GM21576 (cell line): ENCODE measurements around the gene FSTL4.
"Not testable (repeated sequence)": the region's sequence is repeated elsewhere in the genome, so short reads cannot be mapped to it uniquely, and the experiment has no call there.

Experiments
- ATAC-seq: cut with Tn5 transposase; IDR thresholded peaks from one replicate; pipeline ENCODE4 v1.9.1; 2021; ENCODE audit warnings: mild to moderate bottlenecking, moderate library complexity; ENCODE audit not compliant: unreplicated experiment

Gene FSTL4

DNA sequence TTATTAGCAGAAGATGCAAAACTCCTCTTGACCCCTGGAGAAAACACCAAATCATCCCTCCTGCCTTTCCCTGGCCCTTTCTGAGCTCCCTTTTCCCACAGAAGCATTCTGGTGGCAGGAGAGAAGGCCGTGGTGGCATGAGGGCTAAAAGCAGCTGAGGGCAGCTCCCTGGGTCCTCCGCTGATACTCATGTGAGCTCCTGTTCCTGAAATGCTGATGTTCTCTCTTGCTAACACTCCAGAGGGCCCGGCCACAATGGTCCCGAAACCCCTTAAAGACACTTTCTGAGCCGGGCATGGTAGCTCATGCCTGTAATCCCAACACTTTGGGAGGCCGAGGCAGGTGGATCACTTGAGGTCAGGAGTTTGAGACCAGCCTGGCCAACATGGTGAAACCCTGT lies 377.4 kb downstream of the FSTL4 start:
- no peak for ATAC-seq

- ATAC-seq: no peak
Measured at GRCh38 chr5:133234273-133234672, 378.1 kb downstream of the FSTL4 start.

GRCh38 chr5:133233616-133234015 lies 378.7 kb downstream of the FSTL4 start:
- ATAC-seq: no peak

GRCh38 chr5:133232911-133233310 lies 379.4 kb downstream of the FSTL4 start:
- no peak for ATAC-seq

DNA sequence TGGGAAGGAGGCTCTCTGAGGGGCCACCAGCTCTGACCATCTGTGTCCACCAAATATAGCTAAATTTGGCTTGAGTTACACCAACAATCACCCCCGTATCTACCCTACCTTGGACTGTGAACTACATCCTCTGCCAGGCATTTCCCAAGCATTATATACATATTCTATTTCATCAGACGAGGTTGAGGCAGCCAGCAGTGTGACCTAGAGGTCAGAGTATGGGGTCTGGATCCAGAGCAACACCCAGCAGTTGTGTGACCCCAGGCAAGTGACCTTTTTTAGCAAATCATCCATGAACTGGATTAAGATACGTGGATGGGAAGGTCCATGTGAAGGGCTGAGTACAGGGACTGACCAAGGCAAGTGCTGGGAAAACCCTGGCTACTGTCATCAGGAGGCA lies 379.9 kb downstream of the FSTL4 start:
- ATAC-seq: no peak

- no peak for ATAC-seq
Measured at GRCh38 chr5:133232011-133232410, 380.3 kb downstream of the FSTL4 start.

DNA sequence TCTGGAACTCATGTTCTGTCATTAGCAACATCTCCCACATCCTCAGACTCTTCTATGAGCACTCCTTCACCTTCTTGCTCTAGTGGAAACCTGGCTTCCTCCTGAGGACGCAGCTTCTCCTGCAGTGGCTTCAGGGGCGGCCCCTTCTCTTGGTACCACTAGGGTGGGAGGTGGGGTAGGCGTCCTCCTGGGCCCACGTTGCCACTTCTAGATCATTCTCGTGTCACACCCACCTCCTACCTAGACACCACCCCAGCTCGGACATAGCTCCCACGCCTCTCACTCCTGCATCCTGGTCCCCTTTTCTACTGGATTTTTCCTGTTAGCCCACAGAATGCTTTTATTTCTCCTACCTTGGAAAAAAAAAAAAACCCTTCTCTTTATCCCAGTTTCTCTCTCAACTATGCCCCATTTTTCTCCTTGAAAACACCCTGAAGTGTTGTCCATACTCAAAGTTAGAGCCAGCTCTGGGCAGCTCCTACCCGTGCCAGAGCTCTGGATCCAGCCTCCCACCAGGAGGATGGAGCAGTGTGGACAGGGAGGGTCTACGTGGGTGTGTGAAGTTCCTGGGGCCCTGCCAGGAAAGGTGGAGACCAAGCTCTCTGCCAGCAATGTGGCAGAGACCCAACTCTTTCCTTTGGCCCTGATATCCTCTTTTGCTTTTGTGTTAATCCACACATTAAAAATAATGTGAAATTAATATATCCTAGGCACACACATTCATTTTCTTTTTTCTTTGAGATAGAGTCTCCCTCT lies 381.3 kb downstream of the FSTL4 start:
- ATAC-seq: no peak

DNA sequence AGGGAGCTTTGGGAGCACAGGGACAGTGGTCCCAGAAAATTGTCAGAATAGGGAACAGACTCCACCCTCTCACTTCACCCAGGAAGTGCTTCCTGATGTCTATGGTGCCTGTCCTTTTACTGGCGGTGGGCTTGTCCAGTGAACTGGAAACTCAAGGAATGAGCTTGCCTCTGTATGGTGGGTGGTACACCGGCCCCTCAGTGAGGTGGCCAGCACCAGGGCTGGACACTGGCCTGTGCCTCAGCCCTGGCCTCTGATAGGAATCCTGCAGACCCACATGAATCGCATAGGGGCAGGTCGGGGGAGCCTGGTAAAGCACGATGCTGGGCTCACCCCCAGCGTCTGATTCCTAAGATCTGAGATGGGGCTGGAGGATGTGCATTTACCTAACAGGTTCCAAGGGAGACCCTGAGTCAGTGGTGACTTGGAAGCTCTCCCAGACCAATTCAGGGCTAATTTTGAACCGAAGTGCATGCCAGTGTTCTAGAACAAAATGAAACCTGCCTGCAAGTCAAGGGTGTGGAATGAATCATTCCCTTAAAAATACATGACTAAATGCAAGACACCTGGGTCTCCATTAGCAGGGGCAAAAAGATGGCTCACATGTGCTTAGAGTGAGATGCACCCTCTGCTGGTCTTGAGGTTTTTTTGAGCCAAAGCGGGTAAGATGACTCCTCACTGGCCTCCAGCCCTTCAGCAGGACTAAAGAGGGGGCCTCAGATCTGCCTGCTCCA lies 382.2 kb downstream of the FSTL4 start:
- no peak for ATAC-seq

- ATAC-seq: no peak
Measured at GRCh38 chr5:133228316-133228715, 384.0 kb downstream of the FSTL4 start.

GRCh38 chr5:133227897-133228296 lies 384.4 kb downstream of the FSTL4 start:
- ATAC-seq: no peak

DNA sequence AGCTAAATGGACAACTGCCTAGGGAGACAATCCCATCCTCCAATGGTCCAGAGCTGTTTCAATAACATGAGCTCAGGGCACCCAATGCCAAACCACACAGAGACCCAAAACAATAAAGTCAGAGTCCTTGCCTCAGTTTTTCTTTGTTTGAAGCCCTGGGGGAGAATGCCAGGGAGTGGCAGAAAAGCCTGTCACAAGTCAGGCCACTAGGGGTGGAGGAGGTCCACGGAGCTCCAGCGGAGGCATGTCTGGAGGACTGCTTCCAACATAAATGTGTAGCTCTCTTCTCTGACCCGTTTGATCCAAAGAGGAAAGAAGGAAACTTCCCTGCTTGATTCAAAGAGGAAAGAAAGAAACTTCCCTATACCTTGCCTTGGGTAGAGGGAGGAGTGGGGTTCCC lies 385.3 kb downstream of the FSTL4 start:
- no peak for ATAC-seq

DNA sequence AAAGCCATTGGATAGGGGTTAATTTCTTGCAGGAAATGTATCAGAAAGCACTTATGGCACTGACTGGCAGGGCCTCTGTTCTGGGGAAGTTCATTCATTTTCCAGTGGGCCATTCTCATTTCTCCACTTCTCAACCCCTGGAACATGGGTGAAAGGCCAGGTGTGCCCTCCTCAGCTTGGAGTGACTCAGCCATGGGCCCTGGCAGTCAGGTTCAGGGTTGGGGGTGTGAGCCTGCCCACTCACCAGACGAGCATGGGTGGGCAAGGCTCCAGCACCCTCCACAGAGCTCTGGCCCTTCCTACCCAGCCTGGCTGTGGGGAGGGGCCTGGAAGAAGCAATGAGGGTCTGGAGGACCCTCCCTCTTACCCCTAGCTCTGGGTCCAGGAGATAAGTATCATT lies 386.2 kb downstream of the FSTL4 start:
- ATAC-seq: no peak

DNA sequence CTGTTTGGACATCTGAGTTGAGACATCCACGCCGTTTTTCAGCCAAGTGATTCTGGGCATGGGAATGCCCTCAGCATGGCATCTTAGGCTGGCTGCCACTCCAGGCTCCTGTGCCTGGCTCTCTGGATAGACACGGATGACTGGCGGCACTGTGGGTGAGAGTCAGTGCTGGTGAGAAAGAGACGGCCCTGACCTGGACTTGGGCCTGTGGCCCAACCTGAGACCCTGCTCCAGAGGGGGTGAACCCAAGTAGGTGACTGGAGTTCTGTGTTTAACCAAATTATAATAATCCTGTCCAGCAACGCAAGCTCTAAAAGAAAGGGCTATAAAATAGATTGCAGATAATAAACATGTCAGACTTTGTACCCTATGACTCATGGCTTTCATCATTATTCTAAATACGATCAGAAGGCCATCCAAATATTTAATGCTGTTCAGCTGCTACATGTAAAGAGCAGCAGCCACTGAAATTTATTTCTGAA lies 386.6 kb downstream of the FSTL4 start:
- no peak for ATAC-seq

DNA sequence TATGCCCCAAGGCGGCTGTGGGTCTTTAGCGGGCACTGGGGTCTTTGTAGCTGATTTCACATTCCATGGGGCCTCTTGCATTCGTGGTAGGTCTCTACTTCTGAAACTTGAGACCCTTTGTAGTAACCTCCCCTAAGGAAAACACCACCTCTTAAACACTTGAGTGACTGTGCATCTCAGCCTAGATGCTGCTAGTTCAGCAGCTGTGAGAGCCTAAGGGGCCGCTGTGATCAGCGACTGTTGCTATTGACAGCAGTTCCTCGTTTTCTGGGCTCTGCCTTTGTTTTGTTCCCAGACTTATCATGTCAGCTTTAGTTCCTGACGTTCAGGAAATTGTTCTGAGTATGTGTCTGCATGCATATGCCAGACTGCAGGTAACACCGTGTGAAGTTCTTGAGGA lies 389.4 kb downstream of the FSTL4 start:
- ATAC-seq: no peak

DNA sequence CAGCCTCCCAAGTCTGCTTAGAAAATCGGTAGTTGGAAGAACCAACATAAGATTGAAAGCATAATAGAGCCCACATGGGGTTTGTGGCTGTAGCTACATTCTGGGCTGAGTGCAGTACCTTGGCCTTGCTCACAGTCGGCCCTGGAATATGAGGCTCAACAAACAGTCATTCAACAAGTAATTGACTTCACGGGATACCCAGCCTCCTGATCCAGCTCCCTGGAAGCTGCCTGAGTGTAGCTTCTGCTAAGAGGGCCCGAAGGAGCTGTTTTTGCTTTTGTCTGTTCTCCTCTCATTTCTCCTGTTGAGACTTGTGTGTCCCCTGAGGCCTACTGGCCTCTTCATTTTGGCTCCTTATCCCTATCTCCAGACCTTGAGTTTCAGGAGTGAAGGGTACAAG lies 389.8 kb downstream of the FSTL4 start:
- no peak for ATAC-seq

- ATAC-seq: no peak
Measured at GRCh38 chr5:133222040-133222439, 390.3 kb downstream of the FSTL4 start.

DNA sequence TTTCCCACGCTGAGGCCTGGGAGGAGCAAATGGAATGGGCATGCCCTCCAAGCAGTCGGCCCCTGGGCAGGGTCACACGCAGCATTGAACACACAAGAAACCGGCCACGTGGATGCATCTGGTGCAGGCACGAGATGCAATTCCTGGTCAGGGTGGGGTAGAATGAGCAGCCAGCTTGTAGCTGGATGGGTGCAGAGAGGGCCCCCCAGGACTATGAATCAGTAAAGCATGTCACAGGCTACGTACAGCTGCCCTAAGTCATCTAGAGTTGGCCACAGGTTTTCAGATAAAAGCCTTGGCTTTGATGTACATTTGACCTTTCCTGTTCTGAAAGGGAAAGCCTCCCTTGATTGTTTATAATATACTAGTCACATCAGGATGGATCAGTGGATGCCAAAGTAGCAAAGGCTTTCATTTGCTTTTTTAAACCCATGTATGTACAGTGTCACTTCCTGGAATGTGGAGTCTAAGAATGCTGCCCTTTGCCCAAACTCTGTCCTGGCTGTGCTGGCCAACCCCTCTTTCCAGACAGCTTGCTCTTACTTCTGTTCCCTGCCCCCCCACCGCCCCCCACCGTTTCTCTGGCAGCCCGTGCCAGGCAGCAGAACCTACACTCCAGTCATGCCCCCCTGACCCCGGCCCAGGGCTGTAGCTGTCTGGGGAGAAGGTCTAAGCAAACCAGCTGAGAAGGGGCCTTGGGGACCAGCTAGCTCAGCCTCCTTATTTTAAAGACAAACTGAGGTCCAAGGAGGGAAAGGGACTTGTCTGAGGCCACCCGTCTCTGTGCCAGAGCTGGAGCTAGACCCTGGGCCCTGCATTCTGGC lies 391.3 kb downstream of the FSTL4 start:
- no peak for ATAC-seq

- no peak for ATAC-seq
Measured at GRCh38 chr5:133219296-133219695, 393.0 kb downstream of the FSTL4 start.

DNA sequence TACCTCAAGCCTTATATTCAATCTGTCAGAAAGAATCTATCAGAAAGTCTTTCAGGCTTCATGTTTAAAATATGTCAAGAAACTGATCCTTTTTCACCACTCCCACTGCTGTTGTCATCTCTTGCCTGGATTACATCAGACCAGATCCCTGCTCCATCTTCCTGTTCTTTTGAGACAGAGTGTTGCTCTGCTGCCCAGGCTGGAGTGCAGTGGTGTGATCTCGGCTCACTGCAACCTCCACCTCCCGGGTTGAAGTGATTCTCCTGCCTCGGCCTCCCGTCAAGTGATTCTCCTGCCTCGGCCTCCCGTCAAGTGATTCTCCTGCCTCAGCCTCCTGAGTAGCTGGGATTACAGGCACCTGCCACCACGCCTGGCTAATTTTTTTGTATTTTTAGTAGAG lies 396.2 kb downstream of the FSTL4 start:
- ATAC-seq: not testable (repeated sequence)

DNA sequence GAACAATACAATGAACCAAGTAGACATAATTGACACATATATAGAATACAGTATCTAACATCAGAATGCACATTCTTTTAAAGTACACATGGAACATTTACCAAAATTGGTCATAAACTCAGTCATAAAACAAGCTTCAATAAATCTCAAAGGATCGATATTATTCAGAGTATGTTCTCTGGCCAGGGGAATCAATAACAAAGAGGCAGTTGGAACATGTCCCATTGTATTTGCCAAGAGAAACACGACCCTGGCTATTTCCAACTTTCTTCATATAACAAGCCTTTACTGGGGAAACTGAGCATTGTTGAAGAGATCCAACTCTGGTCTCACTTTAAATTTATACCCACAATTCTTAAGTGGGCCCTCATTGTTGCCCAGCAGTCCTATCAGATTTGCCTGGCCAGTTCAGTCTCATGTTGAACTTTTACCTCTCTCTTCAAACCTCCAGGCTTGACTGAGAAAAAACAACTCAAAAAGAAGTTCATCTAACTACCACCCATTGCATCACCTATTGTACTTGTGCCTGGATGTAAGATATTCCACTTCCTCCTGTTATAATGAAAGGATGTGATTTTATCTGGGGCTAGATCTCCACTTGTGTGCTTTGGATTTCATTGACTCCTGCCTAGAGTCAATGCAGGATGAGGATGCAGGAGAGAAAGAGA lies 398.1 kb downstream of the FSTL4 start:
- ATAC-seq: no peak

- no peak for ATAC-seq
Measured at GRCh38 chr5:133205649-133206048, 406.7 kb downstream of the FSTL4 start.
